HL-60 (cell line): ENCODE measurements around the gene SIVA1.

Source experiments
- DNase-seq, 2 experiments: peaks; one replicate each; pipeline ENCODE4 v3.0.0-alpha.2; 2010 to 2020; ENCODE audit warnings: low read depth in 1 of 2, low spot score in 1 of 2
- H3K27ac ChIP-seq: fragments of 250-450 bp; sonication (Bioruptor Pico); replicated peaks from 2 replicates; pipeline ENCODE4 v1.5.1; 2020; ENCODE audit warnings: mild to moderate bottlenecking, moderate library complexity
- H3K27me3 ChIP-seq: fragments of 250-450 bp; sonication (Bioruptor Pico); 2 replicates; pipeline ENCODE4 v1.5.1; 2021; ENCODE audit warnings: mild to moderate bottlenecking, moderate library complexity; ENCODE audit not compliant: insufficient read depth, poor library complexity, severe bottlenecking
- H3K4me3 ChIP-seq: replicated peaks from 2 replicates; pipeline ENCODE4 v1.5.1; 2011; ENCODE audit warnings: mild to moderate bottlenecking, control low read depth, low read length; ENCODE audit not compliant: insufficient read depth
- CTCF ChIP-seq: IDR thresholded peaks from one replicate; pipeline ENCODE4 v1.5.1; 2011; ENCODE audit warnings: low read length, control low read depth, inconsistent platforms; ENCODE audit not compliant: insufficient read depth
- GABPA ChIP-seq: IDR thresholded peaks from 2 replicates; pipeline ENCODE4 v1.6.1; 2012; ENCODE audit warnings: low read depth
- POLR2AphosphoS5 ChIP-seq: IDR thresholded peaks from 2 replicates; pipeline ENCODE4 v1.6.1; 2012; ENCODE audit warnings: low read depth
- REST ChIP-seq: IDR thresholded peaks from 2 replicates; pipeline ENCODE4 v1.6.1; 2012; ENCODE audit warnings: low read depth; ENCODE audit not compliant: insufficient replicate concordance
- SPI1 ChIP-seq: IDR thresholded peaks from 2 replicates; pipeline ENCODE4 v1.6.1; 2012; ENCODE audit warnings: low read depth, mild to moderate bottlenecking, borderline replicate concordance

SIVA1 gene

GRCh38 chr14:104774453-104775072 lies 21.6 kb downstream of the SIVA1 start:
- TF ChIP-seq CTCF (no peak), REST (no peak), SPI1 (no peak), POLR2AphosphoS5 (no peak), GABPA (no peak)
- Histone ChIP-seq H3K27ac (no peak overlapping the region), H3K27me3 (no peaks in the 10 kb centered on the region), H3K4me3 (no peak overlapping the region)
- DNase-seq, result no peak

- Histone ChIP-seq H3K27ac (no peak overlapping the region), H3K27me3 (no peaks in the 10 kb centered on the region), H3K4me3 (no peak overlapping the region)
- no peak for DNase-seq
- TF ChIP-seq POLR2AphosphoS5 (peak; percentile 53; the same call in 1 of the 2 replicates), SPI1 (no peak)
Observed at GRCh38 chr14:104775073-104775489, 22.1 kb downstream of the SIVA1 start.

GRCh38 chr14:104776481-104776880 lies 23.5 kb downstream of the SIVA1 start:
- DNase-seq, result no peak
- no peak overlapping the region for H3K27ac ChIP-seq
- TF ChIP-seq SPI1 (no peak), CTCF (no peak), POLR2AphosphoS5 (no peak), REST (no peak), GABPA (no peak)
- no peak overlapping the region for H3K4me3 ChIP-seq
- no peaks in the 10 kb centered on the region for H3K27me3 ChIP-seq

DNA sequence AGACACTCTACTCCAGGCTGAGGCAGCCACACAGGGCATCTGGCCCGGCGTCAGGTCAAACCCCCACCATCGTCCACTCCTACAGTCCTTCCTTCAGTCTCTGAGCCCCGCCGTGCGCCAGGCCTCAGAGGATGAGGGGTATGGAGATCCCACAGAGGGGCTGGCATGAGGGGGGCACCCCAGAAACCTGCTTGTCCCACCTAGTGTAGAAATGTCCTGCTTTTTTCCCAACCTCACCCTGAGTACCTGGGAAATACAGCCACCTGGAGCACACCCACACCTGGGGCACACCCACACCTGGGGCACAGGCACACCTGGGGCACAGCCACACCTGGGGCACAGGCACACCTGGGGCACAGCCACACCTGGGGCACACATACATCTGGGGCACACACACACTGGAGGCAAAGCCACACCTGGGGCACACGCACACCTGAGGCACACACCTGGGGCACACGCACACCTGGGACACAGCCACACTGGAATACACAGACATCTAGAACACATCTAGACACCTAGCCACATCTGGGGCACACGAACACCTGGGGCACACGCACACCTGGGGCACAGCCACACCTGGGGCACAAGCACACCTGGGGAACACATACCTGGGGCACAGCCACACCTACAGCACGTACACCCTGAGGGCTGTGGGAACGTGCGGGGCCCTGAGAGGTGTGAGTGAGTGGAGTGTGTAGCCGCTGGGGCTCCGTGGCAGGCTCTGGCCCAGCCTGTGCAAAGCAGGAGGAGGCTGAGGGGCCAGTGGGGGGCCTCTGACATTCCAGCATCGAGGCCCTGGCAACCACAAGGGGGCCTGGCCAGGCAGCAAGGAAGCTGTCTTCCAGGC lies 24.2 kb downstream of the SIVA1 start:
- no peak for TF ChIP-seq REST
- TF ChIP-seq POLR2AphosphoS5, result no peak
- no peak for TF ChIP-seq SPI1
- no peak for TF ChIP-seq GABPA
- no peak for TF ChIP-seq CTCF
- no peaks in the 10 kb centered on the region for H3K27me3 ChIP-seq
- no peak overlapping the region for H3K27ac ChIP-seq
- no peak for DNase-seq
- no peak overlapping the region for H3K4me3 ChIP-seq
